Fibroblast of skin of back (primary cell): ENCODE results near the gene VHLL.
A peak's percentile ranks its signal among the peaks of the same experiment; 100 is the strongest.

ENCODE experiments used
- DNase-seq: peaks from one replicate; pipeline ENCODE4 v3.0.0-alpha.2; 2013

Gene VHLL

DNA sequence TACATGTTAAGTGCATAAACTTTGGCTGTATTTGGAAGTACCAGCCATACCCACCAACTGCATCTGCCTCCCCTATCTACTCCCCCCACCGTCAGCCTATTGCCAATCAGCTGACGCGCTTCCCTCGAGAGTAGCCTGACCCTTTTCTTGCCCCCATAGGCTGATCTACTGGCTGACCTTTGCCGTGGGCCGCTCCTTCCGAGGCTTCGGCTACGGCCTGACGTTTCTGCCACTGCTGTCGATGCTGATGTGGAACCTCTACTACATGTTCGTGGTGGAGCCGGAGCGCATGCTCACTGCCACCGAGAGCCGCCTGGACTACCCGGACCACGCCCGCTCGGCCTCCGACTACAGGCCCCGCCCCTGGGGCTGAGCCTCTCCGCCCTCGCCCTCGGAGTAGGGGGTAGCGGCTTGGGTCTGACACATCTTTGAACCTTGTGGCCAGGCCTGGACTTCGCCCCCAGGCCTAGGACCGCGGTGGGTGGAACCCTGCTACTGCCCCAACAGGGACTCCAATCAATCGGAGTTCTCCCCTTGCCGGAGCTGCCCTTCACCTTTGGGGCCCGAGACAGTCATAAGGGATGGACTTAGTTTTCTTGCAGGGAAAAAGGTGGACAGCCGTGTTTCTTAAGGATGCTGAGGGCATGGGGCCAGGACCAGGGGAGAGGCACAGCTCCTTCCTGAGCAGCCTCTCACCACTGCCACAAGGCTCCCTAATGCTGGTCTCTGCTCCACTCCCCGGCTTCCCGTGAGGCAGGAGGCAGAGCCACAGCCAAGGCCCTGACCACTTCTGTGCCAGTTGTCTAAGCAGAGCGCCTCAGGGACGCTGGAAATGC, 7.7 kb downstream of the VHLL start:
- DNase-seq: peak; percentile 81

GRCh38 chr1:156289857-156290256, 9.2 kb downstream of the VHLL start:
- DNase-seq: no peak

GRCh38 chr1:156286061-156286460, 13.0 kb downstream of the VHLL start:
- DNase-seq: no peak

DNA sequence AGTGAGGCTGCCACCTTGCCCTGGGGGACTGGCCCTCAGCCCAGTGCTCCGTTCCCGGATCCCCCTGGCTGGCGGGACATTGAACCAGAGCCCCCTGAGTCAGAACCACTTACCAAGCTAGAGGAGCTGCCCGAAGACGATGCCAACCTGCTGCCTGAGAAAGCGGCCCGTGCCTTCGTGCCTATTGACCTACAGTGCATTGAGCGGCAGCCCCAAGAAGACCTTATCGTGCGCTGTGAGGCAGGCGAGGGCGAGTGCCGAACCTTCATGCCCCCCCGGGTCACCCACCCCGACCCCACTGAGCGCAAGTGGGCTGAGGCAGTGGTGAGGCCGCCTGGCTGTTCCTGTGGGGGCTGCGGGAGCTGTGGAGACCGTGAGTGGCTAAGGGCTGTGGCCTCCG, 13.7 kb downstream of the VHLL start:
- no peak for DNase-seq

- DNase-seq: no peak
These were observed 14.3 kb downstream of the VHLL start for GRCh38 chr1:156284757-156285156.

GRCh38 chr1:156284112-156284511, 15.0 kb downstream of the VHLL start, which contains the start of gene TMEM79:
TMEM79 (plus strand) TSS chr1:156284325; CDS start chr1:156285227, 902 bp downstream.
- no peak for DNase-seq

GRCh38 chr1:156283521-156283920, 15.6 kb downstream of the VHLL start:
- no peak for DNase-seq

DNA sequence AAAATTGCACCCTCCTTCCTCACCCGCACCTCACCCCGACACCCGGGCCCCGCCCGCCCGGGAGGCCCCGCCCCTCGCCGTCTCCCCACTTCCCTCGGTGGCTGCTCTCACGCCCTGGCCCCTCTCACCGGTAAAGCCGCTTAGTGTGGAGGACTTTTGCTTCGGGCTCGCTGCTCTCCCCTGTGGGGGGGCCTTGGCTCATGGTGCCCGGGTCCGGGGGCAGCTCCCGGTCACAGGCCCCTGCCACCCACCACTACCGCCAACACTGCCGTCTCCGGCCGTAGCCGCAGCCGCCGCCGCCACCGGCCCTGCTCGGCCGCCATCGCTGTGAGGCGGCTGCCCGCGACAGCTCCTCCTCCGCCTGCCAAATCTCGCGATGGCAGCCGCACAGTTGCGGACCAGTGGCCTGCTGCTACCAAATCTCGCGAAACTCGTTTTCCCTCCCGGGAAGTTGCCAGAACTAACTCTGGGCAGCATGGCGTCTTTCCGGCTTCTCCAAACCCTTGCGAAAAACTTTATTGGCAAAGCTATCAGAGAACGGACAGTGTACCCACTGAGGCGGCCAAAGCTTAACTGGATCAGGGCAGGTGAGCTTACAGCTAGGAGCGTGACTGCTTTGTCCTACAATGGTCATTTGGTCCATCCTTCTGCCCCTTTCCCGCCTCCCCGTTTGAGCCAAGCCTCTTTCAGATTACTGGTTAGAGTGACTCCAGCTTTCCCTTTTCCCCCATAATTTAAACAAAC, 16.5 kb downstream of the VHLL start, which contains the start of gene SMG5:
SMG5 (minus strand) TSS at position 347 of the 744 bp plus-strand sequence; CDS start at position 202, 145 bp downstream.
- peak; percentile 99 for DNase-seq

- peak; percentile 23 for DNase-seq
These were observed 17.2 kb downstream of the VHLL start for GRCh38 chr1:156281693-156282478.

- peak; percentile 77 for DNase-seq
These were observed 17.8 kb downstream of the VHLL start for GRCh38 chr1:156281281-156281680.

DNA sequence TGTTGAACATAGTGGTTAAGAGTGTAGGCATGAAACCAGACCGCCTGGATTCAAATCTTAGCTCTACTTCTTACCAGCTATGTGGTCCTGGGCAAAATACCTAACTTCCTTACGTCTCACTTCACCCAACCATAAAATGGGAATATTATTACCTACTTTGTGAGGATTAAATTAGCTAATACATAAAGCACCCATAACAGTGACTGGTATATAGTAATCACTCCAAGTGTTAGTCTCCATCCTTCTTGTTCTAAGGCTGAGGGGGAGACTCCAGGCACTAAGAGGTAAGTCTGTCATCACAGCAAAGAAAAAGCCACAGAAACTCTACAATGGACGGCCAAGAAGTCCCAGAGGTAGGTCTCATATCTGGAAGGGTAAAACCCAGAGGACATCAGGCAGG, 19.3 kb downstream of the VHLL start:
- no peak for DNase-seq

DNA sequence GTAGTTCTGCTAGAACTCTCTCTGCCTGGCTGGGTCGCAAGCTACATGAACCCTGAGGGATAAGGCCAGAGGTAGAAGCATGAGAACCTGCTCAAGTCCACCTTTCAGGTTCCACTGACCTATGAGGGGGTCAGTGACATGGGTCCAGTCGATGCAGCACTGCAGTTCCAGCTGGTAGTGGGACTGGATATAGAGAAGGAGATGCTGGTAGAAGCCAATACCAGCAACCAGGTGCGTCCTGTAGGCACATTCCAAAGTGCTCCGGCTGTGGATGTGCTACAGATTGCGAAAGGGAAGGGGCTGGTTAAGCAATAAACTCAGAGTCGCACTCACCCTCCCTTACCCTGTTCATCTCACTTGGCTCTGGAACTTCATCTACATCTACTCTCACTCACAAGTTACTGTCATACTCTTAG, 22.1 kb downstream of the VHLL start:
- no peak for DNase-seq

GRCh38 chr1:156276532-156276931, 22.6 kb downstream of the VHLL start:
- DNase-seq: no peak

- DNase-seq: no peak
These were observed 28.8 kb downstream of the VHLL start for GRCh38 chr1:156270314-156270713.

- no peak for DNase-seq
These were observed 30.8 kb downstream of the VHLL start for GRCh38 chr1:156268336-156268735.

GRCh38 chr1:156266051-156266450, 33.1 kb downstream of the VHLL start:
- DNase-seq: no peak

DNA sequence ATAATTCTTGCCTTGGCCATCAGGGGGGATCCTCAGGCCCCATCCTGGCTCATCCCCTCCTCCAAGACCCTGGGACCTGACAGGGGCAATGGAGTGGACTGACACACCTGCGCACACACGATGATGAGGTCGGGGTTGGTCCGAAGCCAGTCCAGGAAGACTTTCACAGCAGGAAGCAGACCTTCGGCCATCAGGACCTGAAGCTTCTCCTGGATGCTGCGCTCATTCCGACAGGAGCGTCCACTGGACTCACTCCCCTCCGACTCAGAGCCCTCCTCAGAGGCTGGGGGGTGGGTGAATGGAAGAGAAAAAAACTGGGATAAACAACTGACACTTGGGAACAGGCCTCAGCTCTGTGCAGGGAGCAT, 35.8 kb downstream of the VHLL start:
- no peak for DNase-seq

DNA sequence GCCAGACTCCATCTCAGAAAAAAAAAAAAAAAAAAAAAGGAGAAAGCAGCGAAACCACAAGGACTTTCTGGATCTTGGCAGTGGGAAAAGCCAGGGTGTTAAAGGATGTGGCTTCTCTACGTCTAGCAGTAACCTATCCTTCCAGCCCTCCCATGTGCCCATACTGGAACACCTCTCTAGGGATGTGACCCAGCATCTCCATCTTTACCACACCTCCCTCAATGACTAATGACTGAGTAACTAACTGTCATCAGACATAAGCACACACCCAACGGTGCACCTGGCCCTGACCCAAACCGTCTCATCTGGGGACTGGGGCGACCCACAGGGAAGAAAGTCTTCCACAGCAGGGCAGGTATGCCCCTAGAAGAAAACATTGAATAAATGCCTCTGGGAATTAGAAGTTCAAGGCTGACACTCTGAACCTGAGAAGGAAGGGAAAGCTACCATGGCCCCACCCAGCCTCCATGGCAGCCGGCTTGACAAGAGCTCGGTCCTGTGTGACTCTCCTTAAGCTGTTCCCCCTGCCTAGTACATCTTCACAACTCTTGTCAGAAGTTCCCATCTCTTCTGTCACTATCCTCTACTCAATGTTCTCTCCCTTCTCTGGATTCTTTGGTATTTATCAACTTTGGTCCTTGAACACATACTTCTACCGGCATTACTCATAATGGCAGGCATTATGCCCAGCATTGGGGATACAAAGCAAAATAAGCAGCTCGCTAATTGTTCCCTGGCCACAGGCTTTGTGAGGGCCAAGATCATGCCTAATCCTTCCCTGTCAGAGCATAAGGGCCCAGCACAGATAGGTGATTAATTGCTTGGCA, 36.4 kb downstream of the VHLL start:
- peak; percentile 77 for DNase-seq

- no peak for DNase-seq
These were observed 38.2 kb downstream of the VHLL start for GRCh38 chr1:156260896-156261295.

GRCh38 chr1:156259805-156260204, 39.3 kb downstream of the VHLL start:
- DNase-seq: no peak

DNA sequence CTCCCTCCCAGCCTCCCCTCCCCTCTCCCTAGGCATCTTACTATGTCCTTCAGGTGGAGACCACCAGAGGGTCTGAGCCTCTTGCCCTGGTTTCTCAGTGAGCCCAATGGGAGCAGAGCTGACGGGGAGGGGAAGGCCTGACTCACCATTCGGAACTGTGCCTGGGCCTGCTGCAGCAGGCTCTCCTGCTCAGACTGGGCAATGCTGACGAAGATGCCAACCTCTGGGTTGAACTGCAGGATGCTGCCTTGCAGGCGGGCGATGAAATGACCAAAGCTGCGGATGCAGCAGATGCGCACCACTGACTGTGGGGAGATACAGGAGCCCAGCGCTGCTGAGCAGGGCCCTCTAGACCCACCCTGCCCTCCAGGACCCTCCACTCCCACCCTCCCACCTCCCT, 40.2 kb downstream of the VHLL start:
- DNase-seq: no peak

DNA sequence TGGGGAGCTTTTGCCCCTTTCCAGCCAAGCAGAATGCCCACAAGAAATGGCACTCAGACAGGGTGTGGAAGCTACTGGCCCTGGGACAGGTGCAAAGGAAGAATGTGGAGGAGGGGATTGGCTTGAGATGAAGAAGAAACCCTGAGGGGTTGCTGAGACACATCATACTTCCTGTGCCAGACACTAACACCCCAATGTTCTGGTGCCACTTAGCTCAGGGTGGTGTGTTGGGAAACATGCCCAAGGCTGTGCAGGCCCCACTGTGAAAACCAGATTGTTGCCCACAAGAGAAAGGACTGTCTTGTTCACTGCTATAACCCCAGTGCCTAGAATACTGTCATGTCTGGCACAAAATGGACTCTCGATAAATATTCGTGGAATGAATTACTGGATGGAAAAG, 41.4 kb downstream of the VHLL start:
- DNase-seq: no peak
